Neural crest cell (in vitro differentiated cells): ENCODE data around the gene URB2. TPM values are rescaled to one million over a fixed set of nuclear protein-coding genes. Genes with fewer than 3 reads are reported as not detected.

Experiments used
- DNase-seq: peaks from one replicate; pipeline ENCODE4 v3.0.0; 2021; ENCODE audit warnings: low read depth, mixed read lengths, low spot score
- H3K27ac Mint-ChIP-seq: one replicate; pipeline ENCODE4 v1.8.0; 2021; ENCODE audit warnings: mild to moderate bottlenecking, mixed read lengths; ENCODE audit not compliant: unreplicated experiment
- H3K27me3 Mint-ChIP-seq: 2 replicates; pipeline ENCODE4 v1.8.0; 2021; ENCODE audit warnings: low read depth, mild to moderate bottlenecking, mixed read lengths
- H3K36me3 Mint-ChIP-seq: 2 replicates; pipeline ENCODE4 v1.8.0; 2021; ENCODE audit warnings: low read depth, mild to moderate bottlenecking, mixed read lengths
- H3K4me1 Mint-ChIP-seq: 2 replicates; pipeline ENCODE4 v1.8.0; 2021; ENCODE audit warnings: mixed read lengths
- H3K4me3 Mint-ChIP-seq: one replicate; pipeline ENCODE4 v1.8.0; 2021; ENCODE audit warnings: mild to moderate bottlenecking, mixed read lengths
- H3K9me3 Mint-ChIP-seq: 2 replicates; pipeline ENCODE4 v1.8.0; 2021; ENCODE audit warnings: mixed read lengths
- total RNA-seq: library from RNA; stranded (reverse); gene quantifications from 2 replicates; pipeline ENCODE4 v1.2.1, GENCODE V29; 2021
- TF ChIP-seq, protein P1 (sequence below): fragments of 200-600 bp; sonication (generic); conservative IDR thresholded peaks from 2 replicates; pipeline ENCODE4 v1.5.0; 2021; ENCODE audit warnings: antibody characterized with exemption, mild to moderate bottlenecking

The URB2 gene
- total RNA-seq, 1 donor from 2014 or later, result 27.1 TPM

DNA sequence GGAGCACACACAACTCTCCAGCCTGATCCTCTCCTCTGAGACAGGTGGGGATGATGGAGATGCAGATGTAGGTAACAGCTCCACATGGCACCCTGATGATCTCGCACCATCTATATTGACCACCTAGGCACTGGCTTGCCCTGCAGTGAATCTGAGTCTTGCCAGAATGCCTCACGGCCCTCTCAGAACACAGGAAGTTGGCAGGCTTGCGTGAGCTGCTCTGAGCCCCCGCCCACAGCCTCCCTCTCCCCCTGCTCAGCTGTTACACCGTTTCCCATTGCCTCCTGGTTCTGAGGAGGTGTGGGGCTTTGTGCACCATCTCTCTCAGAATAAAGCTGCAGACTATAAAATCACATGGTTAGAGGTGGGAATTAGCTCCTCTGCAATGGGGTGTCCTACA is 48.0 kb downstream of the URB2 start:
- DNase-seq, result no peak
- H3K27me3 Mint-ChIP-seq, result no peaks in the 10 kb centered on the region
- H3K4me1 Mint-ChIP-seq, result no peaks in the 10 kb centered on the region
- H3K27ac Mint-ChIP-seq, result peak overlapping the region; percentile 50
- TF ChIP-seq, protein P1, sequence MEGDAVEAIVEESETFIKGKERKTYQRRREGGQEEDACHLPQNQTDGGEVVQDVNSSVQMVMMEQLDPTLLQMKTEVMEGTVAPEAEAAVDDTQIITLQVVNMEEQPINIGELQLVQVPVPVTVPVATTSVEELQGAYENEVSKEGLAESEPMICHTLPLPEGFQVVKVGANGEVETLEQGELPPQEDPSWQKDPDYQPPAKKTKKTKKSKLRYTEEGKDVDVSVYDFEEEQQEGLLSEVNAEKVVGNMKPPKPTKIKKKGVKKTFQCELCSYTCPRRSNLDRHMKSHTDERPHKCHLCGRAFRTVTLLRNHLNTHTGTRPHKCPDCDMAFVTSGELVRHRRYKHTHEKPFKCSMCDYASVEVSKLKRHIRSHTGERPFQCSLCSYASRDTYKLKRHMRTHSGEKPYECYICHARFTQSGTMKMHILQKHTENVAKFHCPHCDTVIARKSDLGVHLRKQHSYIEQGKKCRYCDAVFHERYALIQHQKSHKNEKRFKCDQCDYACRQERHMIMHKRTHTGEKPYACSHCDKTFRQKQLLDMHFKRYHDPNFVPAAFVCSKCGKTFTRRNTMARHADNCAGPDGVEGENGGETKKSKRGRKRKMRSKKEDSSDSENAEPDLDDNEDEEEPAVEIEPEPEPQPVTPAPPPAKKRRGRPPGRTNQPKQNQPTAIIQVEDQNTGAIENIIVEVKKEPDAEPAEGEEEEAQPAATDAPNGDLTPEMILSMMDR, result no peak
- H3K36me3 Mint-ChIP-seq, result no peaks in the 10 kb centered on the region
- no peaks in the 10 kb centered on the region for H3K9me3 Mint-ChIP-seq
- no peak overlapping the region for H3K4me3 Mint-ChIP-seq

DNA sequence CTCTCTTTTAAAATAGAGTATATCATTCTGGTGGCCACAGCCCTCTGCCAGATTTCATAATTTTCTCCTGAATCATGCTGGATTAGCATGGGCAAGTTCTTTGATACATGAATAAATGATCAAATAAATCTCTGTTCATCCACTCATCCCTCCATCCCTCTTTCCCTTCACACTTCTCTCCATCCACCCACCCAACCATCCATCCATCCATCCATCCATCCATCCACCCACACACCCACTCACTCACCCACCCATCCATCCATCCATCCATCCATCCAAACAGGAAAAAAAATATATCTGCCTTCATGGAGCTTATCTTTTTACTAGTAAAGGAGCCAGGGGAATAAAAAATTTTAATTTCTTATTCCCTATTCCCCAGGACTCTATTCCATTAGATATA is 49.3 kb downstream of the URB2 start:
- DNase-seq, result no peak

DNA sequence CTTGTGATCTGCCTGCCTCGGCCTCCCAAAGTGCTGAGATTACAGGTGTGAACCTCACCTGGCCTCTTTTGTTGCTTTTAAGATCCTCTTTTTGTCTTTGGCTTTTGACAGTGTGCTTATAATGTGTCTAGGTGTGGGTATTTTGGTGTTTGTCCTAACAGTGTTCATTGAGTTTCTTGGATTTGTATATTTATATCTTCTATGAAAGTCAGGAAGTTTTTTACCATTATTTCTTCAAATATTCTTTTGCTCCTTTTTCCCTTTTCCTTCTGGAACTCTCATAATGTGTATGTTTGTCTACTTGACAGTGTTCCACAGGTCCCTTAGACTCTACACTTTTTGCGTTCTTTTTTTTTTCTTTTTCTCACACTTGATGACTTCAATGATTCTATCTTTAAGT is 59.1 kb downstream of the URB2 start:
- DNase-seq, result no peak
- peaks cover 8% of the 10 kb centered on the region for H3K9me3 Mint-ChIP-seq
- H3K27ac Mint-ChIP-seq, result no peak overlapping the region
- H3K36me3 Mint-ChIP-seq, result peaks cover 8% of the 10 kb centered on the region
- TF ChIP-seq, protein P1, result no peak
- no peaks in the 10 kb centered on the region for H3K27me3 Mint-ChIP-seq
- H3K4me1 Mint-ChIP-seq, result no peaks in the 10 kb centered on the region
- H3K4me3 Mint-ChIP-seq, result no peak overlapping the region

More for the DNA sequence above, 49.3 kb downstream of the URB2 start:
- Mint-ChIP-seq H3K27me3 (no peaks in the 10 kb centered on the region), H3K4me1 (no peaks in the 10 kb centered on the region), H3K36me3 (no peaks in the 10 kb centered on the region), H3K4me3 (no peak overlapping the region), H3K9me3 (no peaks in the 10 kb centered on the region), H3K27ac (no peak overlapping the region)
- TF ChIP-seq, protein P1, result no peak

DNA sequence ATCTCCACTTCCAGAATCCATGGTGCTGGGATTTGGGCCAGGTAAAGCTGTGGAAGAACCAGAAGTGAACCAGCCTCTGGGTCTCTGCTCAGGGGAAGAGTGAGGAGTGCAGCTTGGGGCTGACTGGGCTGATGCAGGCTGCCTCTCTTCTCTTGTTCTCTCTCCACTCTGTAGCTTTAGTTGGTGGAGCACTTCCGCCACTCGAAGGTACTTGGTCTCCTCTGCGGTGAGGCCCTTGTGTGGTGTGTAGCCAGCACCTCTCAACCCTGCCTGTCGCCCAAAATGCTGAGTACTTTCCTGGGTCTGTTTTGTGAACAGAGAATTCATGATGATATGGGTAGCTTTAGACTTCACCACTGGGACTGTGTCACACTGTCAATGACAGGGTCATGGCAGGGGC is 63.2 kb downstream of the URB2 start:
- H3K9me3 Mint-ChIP-seq, result peaks cover 8% of the 10 kb centered on the region
- no peak for DNase-seq
- TF ChIP-seq, protein P1, result no peak
- no peaks in the 10 kb centered on the region for H3K27me3 Mint-ChIP-seq
- H3K36me3 Mint-ChIP-seq, result peaks cover 8% of the 10 kb centered on the region
- H3K4me1 Mint-ChIP-seq, result peaks cover 15% of the 10 kb centered on the region
- H3K4me3 Mint-ChIP-seq, result no peak overlapping the region
- no peak overlapping the region for H3K27ac Mint-ChIP-seq

DNA sequence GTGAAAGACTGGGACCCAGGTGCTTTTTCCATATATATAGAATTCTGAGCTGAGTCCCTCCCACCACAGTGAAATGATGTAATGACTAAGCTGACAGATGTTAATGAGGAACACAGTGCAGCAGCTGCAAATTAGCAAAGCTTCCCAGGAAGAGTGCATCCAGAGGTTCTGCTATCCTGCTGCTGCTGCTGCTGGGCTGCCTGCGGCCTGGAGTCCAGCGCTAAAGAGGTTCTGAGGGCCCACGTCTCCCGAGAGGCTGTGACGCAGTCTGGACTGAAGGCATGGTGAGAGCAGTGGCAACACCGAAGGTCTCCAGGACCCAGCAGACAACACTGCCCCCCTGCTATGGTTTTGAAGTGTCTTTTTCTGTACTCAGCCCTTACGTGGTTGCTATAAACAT is 63.9 kb downstream of the URB2 start:
- peaks cover 8% of the 10 kb centered on the region for H3K9me3 Mint-ChIP-seq
- H3K27me3 Mint-ChIP-seq, result no peaks in the 10 kb centered on the region
- H3K27ac Mint-ChIP-seq, result no peak overlapping the region
- H3K4me1 Mint-ChIP-seq, result peaks cover 22% of the 10 kb centered on the region
- no peak for DNase-seq
- H3K36me3 Mint-ChIP-seq, result peaks cover 8% of the 10 kb centered on the region
- H3K4me3 Mint-ChIP-seq, result no peak overlapping the region
- TF ChIP-seq, protein P1, result no peak

DNA sequence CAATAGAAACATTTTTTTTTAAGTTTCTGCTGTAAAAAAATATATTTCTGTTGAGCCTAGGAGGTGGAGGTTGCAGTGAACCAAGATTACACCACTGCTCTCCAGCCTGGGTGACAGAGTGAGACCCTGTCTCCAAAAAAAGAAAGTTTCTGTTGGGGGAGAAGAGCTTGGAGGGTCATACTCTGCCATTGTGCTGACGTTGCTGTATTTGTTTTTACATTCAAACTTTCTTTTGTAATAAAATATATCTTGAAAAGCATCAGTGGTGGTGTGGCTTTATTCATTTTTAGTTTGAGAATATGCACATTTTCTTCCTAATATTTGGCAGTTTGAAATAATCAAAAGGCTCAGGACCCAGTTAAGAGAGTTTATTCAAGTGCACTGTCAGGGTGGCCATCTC is 64.6 kb downstream of the URB2 start:
- Mint-ChIP-seq H3K27me3 (no peaks in the 10 kb centered on the region), H3K4me3 (no peak overlapping the region), H3K9me3 (peaks cover 3% of the 10 kb centered on the region), H3K4me1 (peaks cover 25% of the 10 kb centered on the region), H3K36me3 (peaks cover 2% of the 10 kb centered on the region), H3K27ac (no peak overlapping the region)
- TF ChIP-seq, protein P1, result no peak
- no peak for DNase-seq
